ENCODE results near the gene MAML2.

Gene MAML2

GRCh38 chr11:96044311-96044710 lies 298.7 kb downstream of the MAML2 start:
- no peak overlapping the region for H3K4me3 ChIP-seq (ENCODE audit: low read length)
- no peak for TF ChIP-seq CTCF (conservative IDR thresholded peaks at IDR 0.05; ENCODE audit: low read depth, low read length)
- no peak for DNase-seq (ENCODE audit: low read depth)

- no peak for TF ChIP-seq CTCF (conservative IDR thresholded peaks at IDR 0.05; ENCODE audit: low read depth, low read length)
- H3K4me3 ChIP-seq (ENCODE audit: low read length), result no peak overlapping the region
- no peak for DNase-seq (ENCODE audit: low read depth)
Observed at GRCh38 chr11:96043291-96043690, 299.7 kb downstream of the MAML2 start.

- H3K4me3 ChIP-seq (ENCODE audit: low read length), result no peak overlapping the region
- TF ChIP-seq CTCF (conservative IDR thresholded peaks at IDR 0.05; ENCODE audit: low read depth, low read length), result no peak
- no peak for DNase-seq (ENCODE audit: low read depth)
Observed at GRCh38 chr11:96038046-96038445, 304.9 kb downstream of the MAML2 start.

- H3K4me3 ChIP-seq (ENCODE audit: low read length), result no peak overlapping the region
- no peak for DNase-seq (ENCODE audit: low read depth)
- TF ChIP-seq CTCF (conservative IDR thresholded peaks at IDR 0.05; ENCODE audit: low read depth, low read length), result no peak
Observed at GRCh38 chr11:96037405-96037949, 305.5 kb downstream of the MAML2 start.

GRCh38 chr11:96036863-96037262 lies 306.1 kb downstream of the MAML2 start:
- H3K4me3 ChIP-seq (ENCODE audit: low read length), result no peak overlapping the region
- no peak for DNase-seq (ENCODE audit: low read depth)
- TF ChIP-seq CTCF (conservative IDR thresholded peaks at IDR 0.05; ENCODE audit: low read depth, low read length), result no peak

GRCh38 chr11:96035740-96036078 lies 307.3 kb downstream of the MAML2 start:
- no peak for TF ChIP-seq CTCF (conservative IDR thresholded peaks at IDR 0.05; ENCODE audit: low read depth, low read length)
- DNase-seq (ENCODE audit: low read depth), result no peak
- no peak overlapping the region for H3K4me3 ChIP-seq (ENCODE audit: low read length)

GRCh38 chr11:96035031-96035739 lies 307.8 kb downstream of the MAML2 start:
- TF ChIP-seq CTCF (conservative IDR thresholded peaks at IDR 0.05; ENCODE audit: low read depth, low read length), result no peak
- no peak overlapping the region for H3K4me3 ChIP-seq (ENCODE audit: low read length)
- no peak for DNase-seq (ENCODE audit: low read depth)
